Measurements from ENCODE around the gene PIEZO2.

DNA sequence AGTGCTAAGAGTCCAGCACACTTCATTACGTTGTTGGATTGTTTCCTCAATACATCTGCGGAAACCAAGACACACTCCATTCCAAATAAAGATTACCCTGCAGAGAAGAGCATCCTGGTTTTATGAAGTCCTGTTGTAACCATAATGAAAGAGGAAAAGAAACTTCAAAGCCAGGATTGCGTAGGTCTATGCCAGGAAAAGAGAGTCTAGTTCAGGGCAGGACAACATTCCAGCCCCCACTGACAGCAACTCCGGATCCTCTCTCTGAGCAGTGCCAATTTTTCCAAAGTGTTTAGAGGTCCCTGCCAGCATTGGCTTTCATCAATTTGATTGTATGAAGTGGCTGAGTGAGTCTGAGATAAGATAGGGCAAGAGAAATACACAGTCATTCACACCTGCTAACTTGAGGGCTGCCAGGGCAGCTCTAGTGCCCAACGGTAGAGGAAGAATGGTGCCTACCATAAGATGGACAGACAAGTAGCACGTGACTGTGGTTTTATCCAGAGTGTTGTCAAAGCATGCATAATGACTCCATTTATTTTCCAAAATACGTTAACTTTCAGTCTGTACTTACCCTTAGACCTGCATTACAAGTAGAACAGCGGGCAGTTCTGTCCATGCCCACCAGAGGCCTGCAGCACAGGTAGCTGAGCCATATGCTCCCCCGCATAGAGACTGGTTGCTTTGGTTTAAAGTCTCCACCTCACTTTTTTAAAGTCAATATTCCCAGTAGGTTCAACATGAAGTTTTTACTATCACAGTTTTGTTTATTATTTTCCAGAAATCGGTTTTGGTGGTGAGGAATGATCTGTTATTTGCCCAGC lies 23.7 kb downstream of the PIEZO2 start:
- no peak for TF ChIP-seq EZH2 (IDR thresholded peaks at IDR 0.05; ENCODE audit: insufficient read depth, low read length)
- TF ChIP-seq, protein P1, sequence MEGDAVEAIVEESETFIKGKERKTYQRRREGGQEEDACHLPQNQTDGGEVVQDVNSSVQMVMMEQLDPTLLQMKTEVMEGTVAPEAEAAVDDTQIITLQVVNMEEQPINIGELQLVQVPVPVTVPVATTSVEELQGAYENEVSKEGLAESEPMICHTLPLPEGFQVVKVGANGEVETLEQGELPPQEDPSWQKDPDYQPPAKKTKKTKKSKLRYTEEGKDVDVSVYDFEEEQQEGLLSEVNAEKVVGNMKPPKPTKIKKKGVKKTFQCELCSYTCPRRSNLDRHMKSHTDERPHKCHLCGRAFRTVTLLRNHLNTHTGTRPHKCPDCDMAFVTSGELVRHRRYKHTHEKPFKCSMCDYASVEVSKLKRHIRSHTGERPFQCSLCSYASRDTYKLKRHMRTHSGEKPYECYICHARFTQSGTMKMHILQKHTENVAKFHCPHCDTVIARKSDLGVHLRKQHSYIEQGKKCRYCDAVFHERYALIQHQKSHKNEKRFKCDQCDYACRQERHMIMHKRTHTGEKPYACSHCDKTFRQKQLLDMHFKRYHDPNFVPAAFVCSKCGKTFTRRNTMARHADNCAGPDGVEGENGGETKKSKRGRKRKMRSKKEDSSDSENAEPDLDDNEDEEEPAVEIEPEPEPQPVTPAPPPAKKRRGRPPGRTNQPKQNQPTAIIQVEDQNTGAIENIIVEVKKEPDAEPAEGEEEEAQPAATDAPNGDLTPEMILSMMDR (IDR thresholded peaks at IDR 0.05; ENCODE audit: insufficient read depth, low read depth, low read length): no peak
